Stimulated activated naive CD8-positive, alpha-beta T cell treated with anti-CD3 and anti-CD28 coated beads, Interleukin-15, Interleukin-2, amounts not matched to agents 100 ng/mL and 50 ng/mL, for 24 hours (primary cell): Measurements from ENCODE around the gene POU2AF1.

Source experiments
- H3K27ac Mint-ChIP-seq: one replicate; pipeline ENCODE4 v1.8.0; 2021; ENCODE audit warnings: mild to moderate bottlenecking, mixed read lengths
- H3K27me3 Mint-ChIP-seq: one replicate; pipeline ENCODE4 v1.8.0; 2021; ENCODE audit warnings: mixed read lengths
- H3K36me3 Mint-ChIP-seq: one replicate; pipeline ENCODE4 v1.8.0; 2021; ENCODE audit warnings: low read depth, mixed read lengths
- H3K4me1 Mint-ChIP-seq: one replicate; pipeline ENCODE4 v1.8.0; 2021; ENCODE audit warnings: low read depth, mixed read lengths
- H3K4me3 Mint-ChIP-seq: one replicate; pipeline ENCODE4 v1.8.0; 2021; ENCODE audit warnings: mild to moderate bottlenecking, mixed read lengths
- H3K9me3 Mint-ChIP-seq: one replicate; pipeline ENCODE4 v1.8.0; 2021; ENCODE audit warnings: mixed read lengths

The POU2AF1 gene

GRCh38 chr11:111378861-111379601, at the start of gene POU2AF1:
Gene POU2AF1, minus strand, starts transcription at chr11:111379275. Its CDS starts 98 bp downstream, at chr11:111379177.
- H3K27me3 Mint-ChIP-seq: no peaks in the 10 kb centered on the region
- peak within 1 kb of the TSS; percentile 88 for H3K4me3 Mint-ChIP-seq
- H3K36me3 Mint-ChIP-seq: peaks cover 7% of the 10 kb centered on the region
- H3K4me1 Mint-ChIP-seq: peaks cover 89% of the 10 kb centered on the region
- peaks cover 4% of the 10 kb centered on the region for H3K9me3 Mint-ChIP-seq
- peak within 1 kb of the TSS; percentile 98 for H3K27ac Mint-ChIP-seq

GRCh38 chr11:111428113-111428876, 49.2 kb upstream of the POU2AF1 start:
- H3K4me3 Mint-ChIP-seq: no peak overlapping the region
- no peak overlapping the region for H3K27ac Mint-ChIP-seq
- H3K9me3 Mint-ChIP-seq: no peaks in the 10 kb centered on the region
- peaks cover under 1% of the 10 kb centered on the region for H3K4me1 Mint-ChIP-seq
- H3K36me3 Mint-ChIP-seq: no peaks in the 10 kb centered on the region
- H3K27me3 Mint-ChIP-seq: peaks cover 3% of the 10 kb centered on the region

GRCh38 chr11:111427471-111427912, 48.4 kb upstream of the POU2AF1 start:
- Mint-ChIP-seq H3K9me3 (no peaks in the 10 kb centered on the region), H3K4me1 (peaks cover 6% of the 10 kb centered on the region), H3K27me3 (peaks cover 3% of the 10 kb centered on the region), H3K36me3 (no peaks in the 10 kb centered on the region), H3K4me3 (no peak overlapping the region), H3K27ac (no peak overlapping the region)

GRCh38 chr11:111426617-111427016, 47.5 kb upstream of the POU2AF1 start:
- Mint-ChIP-seq H3K27me3 (peaks cover 2% of the 10 kb centered on the region), H3K36me3 (no peaks in the 10 kb centered on the region), H3K27ac (no peak overlapping the region), H3K4me1 (peaks cover 6% of the 10 kb centered on the region), H3K4me3 (no peak overlapping the region), H3K9me3 (no peaks in the 10 kb centered on the region)

- peaks cover 19% of the 10 kb centered on the region for H3K4me1 Mint-ChIP-seq
- no peaks in the 10 kb centered on the region for H3K9me3 Mint-ChIP-seq
- H3K36me3 Mint-ChIP-seq: no peaks in the 10 kb centered on the region
- H3K27me3 Mint-ChIP-seq: no peaks in the 10 kb centered on the region
- no peak overlapping the region for H3K27ac Mint-ChIP-seq
- no peak overlapping the region for H3K4me3 Mint-ChIP-seq
Measured at GRCh38 chr11:111423250-111423615, 44.2 kb upstream of the POU2AF1 start.

- H3K9me3 Mint-ChIP-seq: no peaks in the 10 kb centered on the region
- peaks cover 24% of the 10 kb centered on the region for H3K4me1 Mint-ChIP-seq
- no peaks in the 10 kb centered on the region for H3K36me3 Mint-ChIP-seq
- no peak overlapping the region for H3K4me3 Mint-ChIP-seq
- H3K27ac Mint-ChIP-seq: no peak overlapping the region
- H3K27me3 Mint-ChIP-seq: no peaks in the 10 kb centered on the region
Measured at GRCh38 chr11:111422494-111423249, 43.6 kb upstream of the POU2AF1 start.

- H3K4me3 Mint-ChIP-seq: no peak overlapping the region
- H3K4me1 Mint-ChIP-seq: peaks cover 39% of the 10 kb centered on the region
- H3K9me3 Mint-ChIP-seq: no peaks in the 10 kb centered on the region
- no peaks in the 10 kb centered on the region for H3K27me3 Mint-ChIP-seq
- H3K36me3 Mint-ChIP-seq: no peaks in the 10 kb centered on the region
- H3K27ac Mint-ChIP-seq: no peak overlapping the region
Measured at GRCh38 chr11:111421251-111421650, 42.2 kb upstream of the POU2AF1 start.

GRCh38 chr11:111419641-111420327, 40.7 kb upstream of the POU2AF1 start:
- no peak overlapping the region for H3K4me3 Mint-ChIP-seq
- H3K36me3 Mint-ChIP-seq: no peaks in the 10 kb centered on the region
- H3K9me3 Mint-ChIP-seq: no peaks in the 10 kb centered on the region
- peaks cover 53% of the 10 kb centered on the region for H3K4me1 Mint-ChIP-seq
- no peaks in the 10 kb centered on the region for H3K27me3 Mint-ChIP-seq
- no peak overlapping the region for H3K27ac Mint-ChIP-seq

GRCh38 chr11:111419181-111419580, 40.1 kb upstream of the POU2AF1 start:
- no peak overlapping the region for H3K4me3 Mint-ChIP-seq
- H3K27ac Mint-ChIP-seq: no peak overlapping the region
- H3K4me1 Mint-ChIP-seq: peaks cover 59% of the 10 kb centered on the region
- no peaks in the 10 kb centered on the region for H3K36me3 Mint-ChIP-seq
- no peaks in the 10 kb centered on the region for H3K27me3 Mint-ChIP-seq
- H3K9me3 Mint-ChIP-seq: no peaks in the 10 kb centered on the region

- H3K4me3 Mint-ChIP-seq: no peak overlapping the region
- no peaks in the 10 kb centered on the region for H3K27me3 Mint-ChIP-seq
- H3K4me1 Mint-ChIP-seq: peaks cover 67% of the 10 kb centered on the region
- no peaks in the 10 kb centered on the region for H3K36me3 Mint-ChIP-seq
- H3K9me3 Mint-ChIP-seq: no peaks in the 10 kb centered on the region
- peak overlapping the region; percentile 26 for H3K27ac Mint-ChIP-seq
Measured at GRCh38 chr11:111418436-111418787, 39.3 kb upstream of the POU2AF1 start.

- Mint-ChIP-seq H3K9me3 (no peaks in the 10 kb centered on the region), H3K4me1 (peaks cover 68% of the 10 kb centered on the region), H3K36me3 (no peaks in the 10 kb centered on the region), H3K27ac (peak overlapping the region; percentile 83), H3K27me3 (no peaks in the 10 kb centered on the region), H3K4me3 (peak overlapping the region; percentile 24)
Measured at GRCh38 chr11:111417766-111418435, 38.8 kb upstream of the POU2AF1 start.

- Mint-ChIP-seq H3K27me3 (no peaks in the 10 kb centered on the region), H3K9me3 (no peaks in the 10 kb centered on the region), H3K4me3 (peak overlapping the region; percentile 24), H3K36me3 (no peaks in the 10 kb centered on the region), H3K27ac (peak overlapping the region; percentile 83), H3K4me1 (peaks cover 73% of the 10 kb centered on the region)
Measured at GRCh38 chr11:111417011-111417765, 38.1 kb upstream of the POU2AF1 start.

GRCh38 chr11:111416231-111416960, 37.3 kb upstream of the POU2AF1 start:
- Mint-ChIP-seq H3K9me3 (no peaks in the 10 kb centered on the region), H3K27ac (peak overlapping the region; percentile 83), H3K4me3 (no peak overlapping the region), H3K4me1 (peaks cover 73% of the 10 kb centered on the region), H3K36me3 (no peaks in the 10 kb centered on the region), H3K27me3 (no peaks in the 10 kb centered on the region)
